ENCODE measurements around the gene NLRP5.

GRCh38 chr19:56084835-56085536, 98.4 kb downstream of the NLRP5 start:
- TF ChIP-seq CTCF (IDR thresholded peaks at IDR 0.05; ENCODE audit: insufficient read depth, low read length, poor library complexity, severe bottlenecking) (no peak), EZH2phosphoT487 (conservative IDR thresholded peaks at IDR 0.05; ENCODE audit: low read length) (no peak)

Data from SU-DHL-6 (cell line).